ENCODE data around the gene ESYT3.

GRCh38 chr3:138493804-138494606 is 59.6 kb downstream of the ESYT3 start:
- no peak for TF ChIP-seq POLR2A (IDR thresholded peaks at IDR 0.05)
- TF ChIP-seq CTCF (IDR thresholded peaks at IDR 0.05): no peak

All from suprapubic skin (tissue), 3 donors.